ENCODE measurements around the gene RGL2. TPM values are rescaled to one million over a fixed set of nuclear protein-coding genes. Genes with fewer than 3 reads are reported as not detected.

RGL2 gene
- total and polyA plus RNA-seq, 2 of the 13 experiments (the other 11 are each of a cell fraction or from before 2014, with no cell fraction given): 22.9 to 47.4 TPM

GRCh38 chr6:33312361-33313104 is 13.8 kb upstream of the RGL2 start (continued):
- peak; percentile 88 for TF ChIP-seq MYPOP (CRISPR knock-in tag; IDR thresholded peaks at IDR 0.05)
- peak; percentile 54 for TF ChIP-seq MAZ (IDR thresholded peaks at IDR 0.05; ENCODE audit: borderline replicate concordance, low read depth, low read length)
- peak; percentile 89 for TF ChIP-seq MAZ (CRISPR knock-in tag; IDR thresholded peaks at IDR 0.05; ENCODE audit: low read depth)
- TF ChIP-seq CEBPG (CRISPR knock-in tag; IDR thresholded peaks at IDR 0.05): 0 out of 2 replicates have a peak, but pooled peaks have one; percentile 22
- TF ChIP-seq PRPF4 (IDR thresholded peaks at IDR 0.05; ENCODE audit: low read depth, low read length, poor library complexity, severe bottlenecking): no peak
- TF ChIP-seq NFYC (CRISPR knock-in tag; IDR thresholded peaks at IDR 0.05): peak; percentile 12; the same call in 1 of the 2 replicates
- TF ChIP-seq E2F1 (CRISPR knock-in tag; IDR thresholded peaks at IDR 0.05): no peak
- TF ChIP-seq ZNF724P (CRISPR knock-in tag; IDR thresholded peaks at IDR 0.05; ENCODE audit: borderline replicate concordance): no peak
- TF ChIP-seq SAP130 (CRISPR knock-in tag; IDR thresholded peaks at IDR 0.05; ENCODE audit: low read depth): peak; percentile 80
- TF ChIP-seq ETV5 (CRISPR knock-in tag; IDR thresholded peaks at IDR 0.05; ENCODE audit: borderline replicate concordance): peak; percentile 18; the same call in 1 of the 2 replicates
- peak; percentile 44; the same call in 1 of the 2 replicates for TF ChIP-seq ZNF598 (CRISPR knock-in tag; IDR thresholded peaks at IDR 0.05; ENCODE audit: borderline replicate concordance)
- TF ChIP-seq ZNF788 (CRISPR knock-in tag; IDR thresholded peaks at IDR 0.05; ENCODE audit: borderline replicate concordance): peak; percentile 84
- TF ChIP-seq ZBTB33 (CRISPR knock-in tag; IDR thresholded peaks at IDR 0.05): 0 out of 2 replicates have a peak, but pooled peaks have one; percentile 20
- no peak for TF ChIP-seq ZFY (CRISPR knock-in tag; IDR thresholded peaks at IDR 0.05)
- TF ChIP-seq KDM2A (CRISPR knock-in tag; IDR thresholded peaks at IDR 0.05; ENCODE audit: borderline replicate concordance, low read depth): peak; percentile 53
- no peak for TF ChIP-seq POGZ (CRISPR knock-in tag; IDR thresholded peaks at IDR 0.05)
- no peak; the same call in 1 of the 2 replicates for TF ChIP-seq DMAP1 (CRISPR knock-in tag; IDR thresholded peaks at IDR 0.05)
- peak; percentile 77 for TF ChIP-seq ZSCAN29 (CRISPR knock-in tag; conservative IDR thresholded peaks at IDR 0.05)
- TF ChIP-seq EED (CRISPR knock-in tag; IDR thresholded peaks at IDR 0.05): peak; percentile 81
- peak; percentile 32; the same call in 1 of the 2 replicates for TF ChIP-seq MED1 (CRISPR knock-in tag; IDR thresholded peaks at IDR 0.05)
- no peak for TF ChIP-seq ZFP41 (CRISPR knock-in tag; IDR thresholded peaks at IDR 0.05; ENCODE audit: borderline replicate concordance)
- TF ChIP-seq HOXA5 (CRISPR knock-in tag; IDR thresholded peaks at IDR 0.05): peak; percentile 73
- peak; percentile 36; the same call in 1 of the 2 replicates for TF ChIP-seq KMT2B (CRISPR knock-in tag; IDR thresholded peaks at IDR 0.05)
- TF ChIP-seq ZSCAN31 (CRISPR knock-in tag; IDR thresholded peaks at IDR 0.05; ENCODE audit: low read depth): peak; percentile 40; the same call in 1 of the 2 replicates
- TF ChIP-seq TSC22D2 (CRISPR knock-in tag; IDR thresholded peaks at IDR 0.05; ENCODE audit: borderline replicate concordance): 0 out of 2 replicates have a peak, but pooled peaks have one; percentile 33
- peak; percentile 77; the same call in 1 of the 2 replicates for TF ChIP-seq ZNF772 (CRISPR knock-in tag; IDR thresholded peaks at IDR 0.05)

All from HepG2 (cell line).